ENCODE results near the gene PTPN20. TPM values are rescaled to one million over a fixed set of nuclear protein-coding genes. Genes with fewer than 3 reads are reported as not detected.

PTPN20 gene
- total RNA-seq, 4 donors from 2014 or later, result 2.9 TPM; not detected in 3

DNA sequence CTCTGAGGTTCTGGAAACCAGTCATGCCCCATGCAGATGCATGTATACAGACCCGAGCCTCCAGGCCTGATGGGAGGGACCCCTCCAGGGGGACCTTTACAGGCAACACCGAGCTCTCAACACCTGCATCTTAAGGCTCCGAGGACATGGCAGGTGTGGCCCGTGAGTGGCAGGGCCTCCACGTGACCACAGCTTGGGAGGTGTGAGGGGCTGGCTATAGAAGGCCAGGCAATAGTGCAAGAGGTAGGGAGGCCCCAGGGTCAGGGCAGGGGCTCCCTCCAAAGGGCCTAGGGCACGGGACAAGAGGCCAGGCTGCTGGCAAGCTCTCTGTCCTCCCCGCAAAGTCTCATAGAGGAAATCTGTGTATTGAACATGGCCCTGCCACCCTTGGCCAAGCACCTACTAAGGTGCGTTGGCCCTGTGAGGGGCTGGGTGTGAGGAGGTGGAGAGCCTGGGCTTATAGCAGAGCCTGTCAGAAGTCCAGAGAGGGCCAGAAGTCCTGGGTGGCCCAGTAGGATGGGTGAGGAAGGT, 134.2 kb downstream of the PTPN20 start:
- Histone ChIP-seq H3K9me3 (no peaks in the 10 kb centered on the region), H3K36me3 (no peaks in the 10 kb centered on the region), H3K4me3 (no peak overlapping the region), H3K27me3 (no peaks in the 10 kb centered on the region), H3K27ac (no peak overlapping the region), H3K4me1 (no peaks in the 10 kb centered on the region)
- peak in 1 of 3 donors; percentile 41 for DNase-seq
- TF ChIP-seq, protein P1, sequence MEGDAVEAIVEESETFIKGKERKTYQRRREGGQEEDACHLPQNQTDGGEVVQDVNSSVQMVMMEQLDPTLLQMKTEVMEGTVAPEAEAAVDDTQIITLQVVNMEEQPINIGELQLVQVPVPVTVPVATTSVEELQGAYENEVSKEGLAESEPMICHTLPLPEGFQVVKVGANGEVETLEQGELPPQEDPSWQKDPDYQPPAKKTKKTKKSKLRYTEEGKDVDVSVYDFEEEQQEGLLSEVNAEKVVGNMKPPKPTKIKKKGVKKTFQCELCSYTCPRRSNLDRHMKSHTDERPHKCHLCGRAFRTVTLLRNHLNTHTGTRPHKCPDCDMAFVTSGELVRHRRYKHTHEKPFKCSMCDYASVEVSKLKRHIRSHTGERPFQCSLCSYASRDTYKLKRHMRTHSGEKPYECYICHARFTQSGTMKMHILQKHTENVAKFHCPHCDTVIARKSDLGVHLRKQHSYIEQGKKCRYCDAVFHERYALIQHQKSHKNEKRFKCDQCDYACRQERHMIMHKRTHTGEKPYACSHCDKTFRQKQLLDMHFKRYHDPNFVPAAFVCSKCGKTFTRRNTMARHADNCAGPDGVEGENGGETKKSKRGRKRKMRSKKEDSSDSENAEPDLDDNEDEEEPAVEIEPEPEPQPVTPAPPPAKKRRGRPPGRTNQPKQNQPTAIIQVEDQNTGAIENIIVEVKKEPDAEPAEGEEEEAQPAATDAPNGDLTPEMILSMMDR (IDR thresholded peaks at IDR 0.05), result no peak
- no peak for TF ChIP-seq POLR2A (IDR thresholded peaks at IDR 0.05)

DNA sequence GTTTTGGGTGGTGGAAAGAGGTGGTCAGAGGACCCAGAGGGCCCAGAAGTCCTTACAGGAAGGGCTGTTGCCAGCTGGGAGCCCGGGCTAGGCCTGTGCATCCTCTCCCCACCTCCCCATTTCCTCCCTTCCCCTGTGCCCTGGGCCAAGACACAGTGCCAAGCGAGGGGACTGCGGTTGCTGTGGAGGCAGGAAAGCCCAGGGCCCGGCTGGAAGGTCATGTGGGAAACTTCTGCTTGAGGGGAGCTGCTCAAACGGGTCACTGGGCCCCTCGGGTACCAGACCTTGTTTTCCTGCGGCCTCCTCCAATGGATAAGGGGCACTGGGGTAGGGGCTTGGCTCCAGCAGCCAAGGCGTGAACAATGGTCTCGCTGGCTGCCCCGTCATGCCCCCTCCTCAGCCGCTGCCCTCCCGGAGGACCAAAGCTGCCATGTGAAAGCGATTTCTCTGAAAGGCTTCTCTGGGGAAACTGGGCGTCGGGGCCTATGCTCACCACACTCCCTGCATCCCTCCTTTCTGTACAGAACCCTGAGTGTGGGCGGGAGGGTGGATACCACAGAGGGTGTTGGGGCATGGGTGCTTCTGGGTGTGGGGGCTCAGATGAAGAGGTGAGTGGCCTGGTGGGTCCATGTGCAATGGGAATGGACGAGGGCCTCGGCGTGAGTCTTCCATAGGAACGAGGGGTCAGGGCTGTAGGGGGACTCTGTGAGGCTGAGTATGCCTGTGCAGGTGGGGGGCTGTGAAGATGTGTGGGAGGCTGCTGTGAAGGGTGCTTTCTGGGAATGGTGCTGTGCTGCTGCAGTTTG, 135.3 kb downstream of the PTPN20 start:
- Histone ChIP-seq H3K27ac (no peak overlapping the region), H3K27me3 (no peaks in the 10 kb centered on the region), H3K4me3 (no peak overlapping the region), H3K9me3 (no peaks in the 10 kb centered on the region), H3K4me1 (no peaks in the 10 kb centered on the region), H3K36me3 (no peaks in the 10 kb centered on the region)
- peak in 2 of 3 donors; percentile 41 to 43 for DNase-seq
- no peak for TF ChIP-seq POLR2A (IDR thresholded peaks at IDR 0.05)
- TF ChIP-seq, protein P1 (IDR thresholded peaks at IDR 0.05), result no peak

DNA sequence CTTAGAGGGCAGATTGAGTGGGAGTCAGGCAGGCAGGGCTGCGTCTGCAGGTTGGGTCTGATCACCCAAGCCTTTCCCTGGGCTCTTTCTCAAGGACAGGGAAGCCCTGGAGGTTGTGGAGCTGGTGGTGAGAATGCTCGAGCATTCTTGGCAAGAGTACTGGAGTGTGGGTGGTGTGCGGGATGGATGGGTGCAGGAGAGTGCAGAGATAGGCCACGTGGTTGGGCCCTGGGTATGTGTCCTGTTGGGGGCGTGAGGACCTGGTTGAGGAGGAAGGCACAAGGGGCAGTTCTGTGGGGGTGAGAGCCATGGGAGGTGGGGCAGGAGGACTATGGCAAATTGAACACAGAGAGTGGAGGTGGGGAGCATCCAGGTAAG, 135.9 kb downstream of the PTPN20 start:
- peak in 2 of 3 donors; percentile 35 to 41 for DNase-seq
- TF ChIP-seq, protein P1 (IDR thresholded peaks at IDR 0.05), result no peak
- TF ChIP-seq POLR2A (IDR thresholded peaks at IDR 0.05), result no peak

DNA sequence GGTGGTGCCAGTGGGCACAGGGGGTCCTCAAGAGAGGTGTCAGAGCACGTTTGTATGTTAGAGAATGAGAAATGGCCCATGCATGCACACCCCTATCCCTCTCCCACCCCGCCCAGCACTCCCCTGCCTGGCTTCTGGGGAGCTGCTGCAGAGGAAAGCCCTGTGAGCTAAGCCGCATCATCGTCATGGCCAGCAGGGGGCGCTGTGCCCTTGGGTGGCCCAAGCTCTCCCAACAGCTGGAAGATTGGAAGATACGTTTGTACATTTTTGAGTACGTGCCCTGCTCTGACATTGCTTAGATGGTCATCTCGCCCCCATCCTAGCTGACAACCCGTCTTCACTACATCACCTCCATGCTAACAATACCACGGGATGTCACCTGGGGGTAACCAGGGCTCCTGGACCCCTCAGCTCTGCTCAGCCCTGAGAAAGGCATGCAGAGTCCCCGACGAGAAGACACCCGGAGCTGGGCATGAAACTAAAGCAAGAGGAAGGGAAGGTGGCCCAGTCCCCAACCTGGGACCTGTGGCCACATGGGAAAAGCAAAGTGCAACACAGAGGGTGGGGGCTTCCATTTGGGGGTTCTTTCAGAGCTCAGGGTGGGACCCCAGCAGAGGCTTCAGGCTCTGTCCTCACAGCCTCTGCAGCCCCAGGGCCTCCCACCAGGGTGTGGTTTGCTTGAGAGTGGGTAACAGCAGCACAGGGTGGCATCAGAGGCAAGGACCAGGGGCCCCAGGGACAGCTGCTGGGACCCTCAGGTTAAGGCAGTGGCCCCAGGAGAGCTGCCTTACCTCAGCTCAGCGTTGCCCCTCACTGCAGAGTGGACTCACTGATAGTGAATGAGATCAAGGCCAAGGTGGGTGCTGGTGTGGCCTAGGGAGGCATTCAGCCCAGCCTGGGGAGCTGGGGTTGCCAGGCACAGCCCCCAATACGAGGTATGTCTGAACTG, 136.6 kb downstream of the PTPN20 start:
- Histone ChIP-seq H3K36me3 (no peaks in the 10 kb centered on the region), H3K4me1 (no peaks in the 10 kb centered on the region), H3K9me3 (no peaks in the 10 kb centered on the region), H3K4me3 (no peak overlapping the region), H3K27ac (no peak overlapping the region), H3K27me3 (no peaks in the 10 kb centered on the region)
- peak; percentile 68 to 90 (median 80) for DNase-seq
- TF ChIP-seq, protein P1 (IDR thresholded peaks at IDR 0.05), result peak; percentile 52 to 87 (median 81)
- no peak for TF ChIP-seq POLR2A (IDR thresholded peaks at IDR 0.05)

More for the DNA sequence above, 135.9 kb downstream of the PTPN20 start:
- Histone ChIP-seq H3K36me3 (no peaks in the 10 kb centered on the region), H3K9me3 (no peaks in the 10 kb centered on the region), H3K27ac (no peak overlapping the region), H3K4me3 (no peak overlapping the region), H3K27me3 (no peaks in the 10 kb centered on the region), H3K4me1 (no peaks in the 10 kb centered on the region)

DNA sequence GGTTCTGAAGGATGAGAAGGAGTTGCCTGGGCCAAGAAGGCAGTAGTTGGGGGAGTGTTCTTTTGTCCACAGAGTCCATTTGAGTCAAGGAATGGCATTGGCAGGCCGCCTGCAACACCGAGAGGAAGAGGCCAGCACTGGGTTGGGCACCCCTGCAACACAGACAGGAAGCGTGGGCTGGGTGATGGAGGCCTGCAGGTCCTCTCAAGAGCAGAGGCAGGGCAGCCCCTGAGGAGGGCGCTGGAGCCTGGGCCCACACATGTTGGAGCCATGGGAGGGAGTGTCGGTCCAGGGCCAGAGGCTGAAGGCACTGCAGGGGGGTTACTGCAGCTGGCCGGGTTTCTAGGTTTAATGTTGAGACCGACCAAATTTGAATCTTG, 137.3 kb downstream of the PTPN20 start:
- Histone ChIP-seq H3K4me3 (no peak overlapping the region), H3K9me3 (no peaks in the 10 kb centered on the region), H3K36me3 (no peaks in the 10 kb centered on the region), H3K27ac (no peak overlapping the region), H3K4me1 (no peaks in the 10 kb centered on the region), H3K27me3 (no peaks in the 10 kb centered on the region)
- DNase-seq, result peak in 1 of 3 donors; percentile 43
- TF ChIP-seq, protein P1 (IDR thresholded peaks at IDR 0.05), result no peak
- no peak for TF ChIP-seq POLR2A (IDR thresholded peaks at IDR 0.05)

Measured in Peyer's patch (tissue), 4 donors.